Fibroblast of lung (primary cell): ENCODE results near the gene CCDC80.

Source experiments
- EZH2 ChIP-seq: IDR thresholded peaks from 2 replicates; pipeline ENCODE4 v1.5.1; 2012; ENCODE audit warnings: low read length, control low read depth, mild to moderate bottlenecking; ENCODE audit errors: missing control alignments
- TF ChIP-seq, protein P1 (sequence below), 2 donors: IDR thresholded peaks in 1 of 2; conservative IDR thresholded peaks in 1 of 2; 1 replicate in 1 of 2; 2 replicates in 1 of 2; pipeline ENCODE4 v1.5.1; 2011 to 2012; ENCODE audit warnings: low read length in 2 of 2, control low read depth in 1 of 2, inconsistent platforms in 1 of 2, low read depth in 1 of 2, mild to moderate bottlenecking in 1 of 2

DNA sequence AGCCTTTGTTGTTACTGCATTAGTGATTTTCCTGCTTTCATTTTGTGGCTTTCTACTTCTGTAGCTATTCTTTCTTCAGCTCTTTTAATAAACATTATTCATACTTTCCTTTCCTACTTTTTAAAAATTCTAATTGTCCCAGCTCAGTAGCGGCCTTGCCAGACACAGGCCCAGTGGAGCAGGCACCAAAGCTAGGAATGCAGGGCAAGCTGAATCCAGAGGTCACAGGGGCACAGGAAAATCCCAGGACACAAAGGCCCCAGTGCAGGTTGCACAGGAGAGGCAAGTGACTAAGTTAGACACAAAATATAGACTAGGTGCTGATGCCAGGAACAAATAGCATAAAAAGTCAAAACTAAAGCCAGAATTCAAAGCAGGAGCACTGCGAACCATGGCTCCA lies 49.0 kb upstream of the CCDC80 start:
- TF ChIP-seq, protein P1, sequence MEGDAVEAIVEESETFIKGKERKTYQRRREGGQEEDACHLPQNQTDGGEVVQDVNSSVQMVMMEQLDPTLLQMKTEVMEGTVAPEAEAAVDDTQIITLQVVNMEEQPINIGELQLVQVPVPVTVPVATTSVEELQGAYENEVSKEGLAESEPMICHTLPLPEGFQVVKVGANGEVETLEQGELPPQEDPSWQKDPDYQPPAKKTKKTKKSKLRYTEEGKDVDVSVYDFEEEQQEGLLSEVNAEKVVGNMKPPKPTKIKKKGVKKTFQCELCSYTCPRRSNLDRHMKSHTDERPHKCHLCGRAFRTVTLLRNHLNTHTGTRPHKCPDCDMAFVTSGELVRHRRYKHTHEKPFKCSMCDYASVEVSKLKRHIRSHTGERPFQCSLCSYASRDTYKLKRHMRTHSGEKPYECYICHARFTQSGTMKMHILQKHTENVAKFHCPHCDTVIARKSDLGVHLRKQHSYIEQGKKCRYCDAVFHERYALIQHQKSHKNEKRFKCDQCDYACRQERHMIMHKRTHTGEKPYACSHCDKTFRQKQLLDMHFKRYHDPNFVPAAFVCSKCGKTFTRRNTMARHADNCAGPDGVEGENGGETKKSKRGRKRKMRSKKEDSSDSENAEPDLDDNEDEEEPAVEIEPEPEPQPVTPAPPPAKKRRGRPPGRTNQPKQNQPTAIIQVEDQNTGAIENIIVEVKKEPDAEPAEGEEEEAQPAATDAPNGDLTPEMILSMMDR (conservative IDR thresholded peaks at IDR 0.05 in 1 of 2, IDR thresholded peaks at IDR 0.05 in 1 of 2; ENCODE audit: low read depth in 1 of 2, low read length in 2 of 2), result no peak
- TF ChIP-seq EZH2, result no peak
